Measurements from ENCODE around the gene GATB. TPM values are rescaled to one million over a fixed set of nuclear protein-coding genes. Genes with fewer than 3 reads are reported as not detected.

GATB gene
- total and polyA plus RNA-seq, 2 donors (not counting 3 experiments of a cell fraction or from before 2014, with no cell fraction given): 14.4 to 17.7 TPM

DNA sequence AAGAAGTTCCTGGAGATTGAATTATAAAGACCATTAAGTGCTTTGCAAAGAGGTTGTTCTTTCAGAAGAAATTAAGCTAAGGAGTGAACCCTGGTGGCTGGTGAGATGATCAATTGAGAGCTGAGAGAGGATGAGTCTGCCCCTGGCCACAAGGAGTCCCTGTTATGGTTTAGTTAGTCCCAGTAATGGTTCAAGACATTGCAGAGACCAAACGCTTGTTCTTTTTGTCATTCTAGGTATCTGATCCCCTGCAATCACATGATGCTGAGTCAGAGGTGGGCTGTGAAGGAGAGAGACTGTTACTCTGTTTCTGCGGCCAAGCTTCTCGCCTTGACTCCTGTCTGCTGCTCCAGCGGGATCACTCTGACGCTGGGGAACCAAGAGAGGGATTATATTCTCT lies 114.5 kb downstream of the GATB start:
- H3K4me3 ChIP-seq (replicated peaks in 1 of 3; ENCODE audit: insufficient read depth in 1 of 3, low read depth in 1 of 3, low read length in 3 of 3): no peak overlapping the region
- H2AFZ ChIP-seq (ENCODE audit: low read depth, low read length): no peak overlapping the region
- H3K9ac ChIP-seq (replicated peaks; ENCODE audit: extremely low read depth, insufficient read depth, low read length): no peak overlapping the region
- peaks cover 0 to 2% of the 10 kb centered on the region in 2 experiments for H3K27me3 ChIP-seq (ENCODE audit: control insufficient read depth in 2 of 2, insufficient read depth in 2 of 2, low read length in 2 of 2)
- no peaks in the 10 kb centered on the region for H3K36me3 ChIP-seq (ENCODE audit: control insufficient read depth in 2 of 2, extremely low read depth in 1 of 2, insufficient read depth in 2 of 2, low read length in 2 of 2)
- H3K9me3 ChIP-seq (replicated peaks; ENCODE audit: control insufficient read depth, insufficient read depth, low read length): no peaks in the 10 kb centered on the region
- intact Hi-C loops (cut with micrococcal nuclease) (no loop called here), dilution Hi-C loops (cut with MboI; ENCODE audit: extremely low pct_ligation_motif_present, low sequenced_read_pairs) (no loop called here)
- no peak for TF ChIP-seq POLR2A (IDR thresholded peaks at IDR 0.05; ENCODE audit: low read depth, low read length)
- TF ChIP-seq FOS (IDR thresholded peaks at IDR 0.05; ENCODE audit: borderline replicate concordance, insufficient read depth, low read length): no peak
- no peak for TF ChIP-seq GATA2 (IDR thresholded peaks at IDR 0.05; ENCODE audit: insufficient read depth, insufficient read length, low read depth, low read length)
- no peak for TF ChIP-seq CTCF (IDR thresholded peaks at IDR 0.05; ENCODE audit: extremely low read depth in 1 of 2, insufficient read depth in 1 of 2, low read depth in 1 of 2, low read length in 2 of 2)
- TF ChIP-seq, protein P1, sequence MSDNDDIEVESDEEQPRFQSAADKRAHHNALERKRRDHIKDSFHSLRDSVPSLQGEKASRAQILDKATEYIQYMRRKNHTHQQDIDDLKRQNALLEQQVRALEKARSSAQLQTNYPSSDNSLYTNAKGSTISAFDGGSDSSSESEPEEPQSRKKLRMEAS (IDR thresholded peaks at IDR 0.05; ENCODE audit: insufficient read depth, insufficient read length): no peak
- TF ChIP-seq JUN (IDR thresholded peaks at IDR 0.05; ENCODE audit: borderline replicate concordance, insufficient read depth, insufficient read length, low read depth): no peak
- TF ChIP-seq EZH2 (IDR thresholded peaks at IDR 0.05; ENCODE audit: borderline replicate concordance, low read depth, low read length, severe bottlenecking): no peak
- H3K27ac ChIP-seq (ENCODE audit: insufficient read depth, low read depth, low read length): no peak overlapping the region
- H4K20me1 ChIP-seq (replicated peaks; ENCODE audit: control insufficient read depth, extremely low read depth, insufficient read depth, low read length): no peaks in the 10 kb centered on the region
- no peak overlapping the region for H3K4me2 ChIP-seq (ENCODE audit: insufficient read depth, low read length)
- no peaks in the 10 kb centered on the region for H3K4me1 ChIP-seq (ENCODE audit: control insufficient read depth, extremely low read depth, insufficient read depth, low read length)
- H3K9me1 ChIP-seq (replicated peaks; ENCODE audit: control insufficient read depth, extremely low read depth, insufficient read depth, low read length): no peaks in the 10 kb centered on the region
- no TSS peak for BruUV-seq (replicated peaks)
- FAIRE-seq (no peak), DNase-seq (ENCODE audit: low read depth, low spot score) (no peak)
- CTCF ChIA-PET: no interaction called here
- POLR2A ChIA-PET: no interaction called here
- no peaks in the 10 kb centered on the region for H3K79me2 ChIP-seq (ENCODE audit: control insufficient read depth, insufficient read depth, low read length)
